Transverse colon (tissue), 4 donors: ENCODE measurements around the gene APBA1. TPM values are rescaled to one million over a fixed set of nuclear protein-coding genes. Genes with fewer than 3 reads are reported as not detected.

Experiments used
- DNase-seq: peaks from one replicate; pipeline ENCODE4 v3.0.0-alpha.2; 2019
- H3K27ac ChIP-seq, 4 donors: fragments of 200-600 bp; sonication (generic); 2 replicates each; pipeline ENCODE4 v1.5.1; 2016 to 2018; ENCODE audit warnings: inconsistent platforms in 4 of 4
- H3K27me3 ChIP-seq: fragments of 200-600 bp; sonication (generic); 2 replicates; pipeline ENCODE4 v1.5.1; 2017; ENCODE audit warnings: inconsistent platforms
- H3K36me3 ChIP-seq, 4 donors: fragments of 200-600 bp; sonication (generic); 2 replicates each; pipeline ENCODE4 v1.5.1; 2017 to 2019; ENCODE audit warnings: inconsistent platforms in 4 of 4
- H3K4me1 ChIP-seq, 4 donors: fragments of 200-600 bp; sonication (generic); 2 replicates each; pipeline ENCODE4 v1.5.1; 2017 to 2020; ENCODE audit warnings: inconsistent platforms in 4 of 4
- H3K4me3 ChIP-seq, 4 donors: fragments of 200-600 bp; sonication (generic); 1 replicate in 1 of 4; 2 replicates in 3 of 4; pipeline versions ENCODE4 v1.5.1 to v1.6.1; 2017 to 2019; ENCODE audit warnings: inconsistent platforms in 4 of 4
- H3K9me3 ChIP-seq, 2 donors: fragments of 200-600 bp; sonication (generic); 2 replicates each; pipeline ENCODE4 v1.5.1; 2017 to 2019; ENCODE audit warnings: inconsistent platforms in 2 of 2
- CTCF ChIP-seq, 5 experiments: fragments of 200-600 bp in 3 of 5; fragments of 450-650 bp in 2 of 5; sonication (generic) in 3 of 5; IDR thresholded peaks; 1 replicate in 2 of 5; 2 replicates in 3 of 5; pipeline ENCODE4 v1.5.1; 2016 to 2017; ENCODE audit warnings: antibody characterized with exemption in 5 of 5, inconsistent platforms in 3 of 5, mild to moderate bottlenecking in 2 of 5, moderate library complexity in 1 of 5
- EP300 ChIP-seq: sonication (generic); formaldehyde crosslinking; IDR thresholded peaks from one replicate; pipeline ENCODE4 v1.6.1; 2017; ENCODE audit warnings: antibody characterized with exemption, low read depth
- POLR2A ChIP-seq: fragments of 450-650 bp; IDR thresholded peaks from one replicate; pipeline ENCODE4 v1.6.1; 2016; ENCODE audit warnings: antibody characterized with exemption, mild to moderate bottlenecking, moderate library complexity
- POLR2AphosphoS5 ChIP-seq, 3 donors: sonication (generic); formaldehyde crosslinking; IDR thresholded peaks; one replicate each; pipeline ENCODE4 v1.6.1; 2016; ENCODE audit warnings: antibody characterized with exemption in 3 of 3
- WGBS, 2 donors: methylation state at CpG; one replicate each; pipeline ENCODE4 v1.1.5; 2018; ENCODE audit warnings: low coverage in 1 of 2; 5-methylcytosine and 5-hydroxymethylcytosine counted together
- in situ Hi-C, 4 donors: fragments of 200-750 bp; cut with MboI; loops; one replicate each; pipeline versions ENCODE4 v1.15.0 to v1.15.1; 2017; ENCODE audit warnings: low sequenced_read_pairs in 3 of 4, low pct_ligation_motif_present in 1 of 4, low pct_unique_long_range_greater_than_20kb in 1 of 4
- intact Hi-C: fragments of 100-400 bp; cut with DNase I; formaldehyde crosslinking; loops from one replicate; pipeline ENCODE4 v1.15.1; 2023; ENCODE audit warnings: low total_unique reads
- total RNA-seq, 4 donors: library from RNA; depleted of rRNA; stranded (reverse); fragments of >200 nt; gene quantifications; one replicate each; pipeline ENCODE4 v1.1.0, GENCODE V29; 2016

The APBA1 gene
- total RNA-seq, 4 donors from 2014 or later: 7.6 to 11.6 (median 10.2) TPM

- intact Hi-C loops (loop anchor here (10.0 kb wide), 2 partner anchors 118 to 1188 kb away; no protein-coding TSS in a partner anchor), in situ Hi-C loops (loop anchor here (10.0 to 25.0 kb wide), 3 partner anchors 118 to 460 kb away; no protein-coding TSS in a partner anchor)
- H3K36me3 ChIP-seq: no peaks in the 10 kb centered on the region
- H3K27ac ChIP-seq: no peak overlapping the region
- 77 to 79% methylated on average over 2 to 4 of the region's 4 CpGs for WGBS, 2 donors
- DNase-seq: no peak
- no peaks in the 10 kb centered on the region for H3K9me3 ChIP-seq
- TF ChIP-seq POLR2A: no peak
- no peak for TF ChIP-seq CTCF (IDR thresholded peaks at IDR 0.05)
- TF ChIP-seq EP300: no peak
- no peak for TF ChIP-seq POLR2AphosphoS5 (IDR thresholded peaks at IDR 0.05)
- H3K4me1 ChIP-seq: no peaks in the 10 kb centered on the region
- no peaks in the 10 kb centered on the region for H3K27me3 ChIP-seq
- no peak overlapping the region for H3K4me3 ChIP-seq
Measured at GRCh38 chr9:69427286-69427685, 244.9 kb downstream of the APBA1 start.

GRCh38 chr9:69425136-69425801 lies 246.9 kb downstream of the APBA1 start:
- Histone ChIP-seq H3K36me3 (no peaks in the 10 kb centered on the region), H3K27ac (no peak overlapping the region), H3K4me3 (no peak overlapping the region), H3K27me3 (no peaks in the 10 kb centered on the region), H3K9me3 (no peaks in the 10 kb centered on the region), H3K4me1 (no peaks in the 10 kb centered on the region)
- 83 to 93% methylated on average over 2 to 17 of the region's 17 CpGs for WGBS, 2 donors
- in situ Hi-C loops (loop anchor here (10.0 to 25.0 kb wide), 3 partner anchors 120 to 462 kb away; no protein-coding TSS in a partner anchor), intact Hi-C loops (loop anchor here (10.0 kb wide), 2 partner anchors 120 to 1190 kb away; no protein-coding TSS in a partner anchor)
- no peak for TF ChIP-seq CTCF (IDR thresholded peaks at IDR 0.05)
- no peak for TF ChIP-seq POLR2A
- no peak for TF ChIP-seq POLR2AphosphoS5 (IDR thresholded peaks at IDR 0.05)
- TF ChIP-seq EP300: no peak
- no peak for DNase-seq

GRCh38 chr9:69421908-69422801 lies 250.0 kb downstream of the APBA1 start:
- H3K27ac ChIP-seq: no peak overlapping the region
- H3K4me3 ChIP-seq: no peak overlapping the region
- TF ChIP-seq POLR2AphosphoS5 (IDR thresholded peaks at IDR 0.05): no peak
- TF ChIP-seq EP300: no peak
- peak; percentile 76 to 86 (median 79) for TF ChIP-seq CTCF (IDR thresholded peaks at IDR 0.05)
- intact Hi-C loops: loop anchor here (10.0 kb wide), 2 partner anchors 123 to 1193 kb away; no protein-coding TSS in a partner anchor
- no peaks in the 10 kb centered on the region for H3K4me1 ChIP-seq
- H3K27me3 ChIP-seq: no peaks in the 10 kb centered on the region
- in situ Hi-C loops: loop anchor here in 3 of 4 donors (5.0 to 25.0 kb wide), 4 partner anchors 123 to 490 kb away; no protein-coding TSS in a partner anchor
- DNase-seq: peak; percentile 55
- 48 to 56% methylated on average over 5 to 16 of the region's 16 CpGs for WGBS, 2 donors
- H3K36me3 ChIP-seq: no peaks in the 10 kb centered on the region
- no peaks in the 10 kb centered on the region for H3K9me3 ChIP-seq
